GM18858 (cell line): ENCODE results near the gene NUDT5.
"Not testable (repeated sequence)": the region's sequence is repeated elsewhere in the genome, so short reads cannot be mapped to it uniquely, and the experiment has no call there.

ENCODE experiments used
- ATAC-seq: cut with Tn5 transposase; IDR thresholded peaks from one replicate; pipeline ENCODE4 v1.9.1; 2021; ENCODE audit not compliant: unreplicated experiment

NUDT5 gene

GRCh38 chr10:12195603-12196506, at the start of gene NUDT5, which contains the start of gene CDC123:
TSS of gene NUDT5 (minus strand) at chr10:12195891. CDS start at chr10:12186291, 9,600 bp downstream.
TSS of gene CDC123 (plus strand) at chr10:12196188. CDS start at chr10:12196246, 58 bp downstream.
- ATAC-seq: peak; percentile 67

GRCh38 chr10:12243864-12244620, 48.4 kb upstream of the NUDT5 start:
- ATAC-seq: no peak

- peak; percentile 45 for ATAC-seq
Observed at GRCh38 chr10:12241810-12242529, 46.3 kb upstream of the NUDT5 start.

- no peak for ATAC-seq
Observed at GRCh38 chr10:12238821-12239220, 43.1 kb upstream of the NUDT5 start.

- ATAC-seq: no peak
Observed at GRCh38 chr10:12237265-12238220, 41.9 kb upstream of the NUDT5 start.

- no peak for ATAC-seq
Observed at GRCh38 chr10:12235796-12236195, 40.1 kb upstream of the NUDT5 start.

- no peak for ATAC-seq
Observed at GRCh38 chr10:12235116-12235694, 39.5 kb upstream of the NUDT5 start.

- ATAC-seq: not testable (repeated sequence)
Observed at GRCh38 chr10:12234687-12235086, 39.0 kb upstream of the NUDT5 start.

- no peak for ATAC-seq
Observed at GRCh38 chr10:12228851-12229250, 33.2 kb upstream of the NUDT5 start.

GRCh38 chr10:12226438-12226837, 30.7 kb upstream of the NUDT5 start:
- ATAC-seq: not testable (repeated sequence)

GRCh38 chr10:12225444-12225843, 29.8 kb upstream of the NUDT5 start:
- ATAC-seq: no peak

- ATAC-seq: no peak
Observed at GRCh38 chr10:12221323-12222298, 25.9 kb upstream of the NUDT5 start.

GRCh38 chr10:12218991-12219390, 23.3 kb upstream of the NUDT5 start:
- no peak for ATAC-seq

- no peak for ATAC-seq
Observed at GRCh38 chr10:12214763-12215218, 19.1 kb upstream of the NUDT5 start.

- no peak for ATAC-seq
Observed at GRCh38 chr10:12214093-12214492, 18.4 kb upstream of the NUDT5 start.

- ATAC-seq: no peak
Observed at GRCh38 chr10:12213621-12214020, 17.9 kb upstream of the NUDT5 start.

- no peak for ATAC-seq
Observed at GRCh38 chr10:12212454-12212853, 16.8 kb upstream of the NUDT5 start.

- no peak for ATAC-seq
Observed at GRCh38 chr10:12208460-12208859, 12.8 kb upstream of the NUDT5 start.
